ACC112 (cell line): ENCODE results near the gene CDH4.
"Not testable (repeated sequence)": the region's sequence is repeated elsewhere in the genome, so short reads cannot be mapped to it uniquely, and the experiment has no call there.

Source experiments
- H2AFZ ChIP-seq: fragments of 200-600 bp; sonication (generic); one replicate; pipeline ENCODE4 v1.6.0; 2017; ENCODE audit warnings: antibody characterized with exemption, low read length; ENCODE audit not compliant: unreplicated experiment
- H3K27ac ChIP-seq: fragments of 200-600 bp; sonication (generic); 2 replicates; pipeline ENCODE4 v1.5.1; 2014; ENCODE audit warnings: low read depth, mild to moderate bottlenecking, antibody characterized with exemption, low read length, moderate library complexity
- H3K27me3 ChIP-seq: fragments of 200-600 bp; sonication (generic); 2 replicates; pipeline ENCODE4 v1.6.1; 2014; ENCODE audit warnings: mild to moderate bottlenecking, antibody characterized with exemption, low read length, moderate library complexity, mixed read lengths; ENCODE audit not compliant: insufficient read depth
- H3K36me3 ChIP-seq: fragments of 200-600 bp; sonication (generic); 2 replicates; pipeline ENCODE4 v1.6.1; 2016; ENCODE audit warnings: mild to moderate bottlenecking, antibody characterized with exemption, low read length, moderate library complexity, mixed read lengths; ENCODE audit not compliant: insufficient read depth
- H3K4me1 ChIP-seq: fragments of 200-600 bp; sonication (generic); one replicate; pipeline ENCODE4 v1.6.1; 2016; ENCODE audit warnings: low read length, mixed read lengths; ENCODE audit not compliant: insufficient read depth, unreplicated experiment, control insufficient read depth
- H3K4me3 ChIP-seq: fragments of 200-600 bp; sonication (generic); 2 replicates; pipeline ENCODE4 v1.5.1; 2014; ENCODE audit warnings: mild to moderate bottlenecking, low read depth, low read length
- H3K79me2 ChIP-seq: fragments of 200-600 bp; sonication (generic); one replicate; pipeline ENCODE4 v1.6.0; 2016; ENCODE audit warnings: low read length; ENCODE audit not compliant: control insufficient read depth, unreplicated experiment, insufficient read depth

Gene CDH4

GRCh38 chr20:61448386-61448785 is 196.3 kb downstream of the CDH4 start:
- H3K27ac ChIP-seq: no peak overlapping the region
- no peak overlapping the region for H3K4me3 ChIP-seq
- no peak overlapping the region for H2AFZ ChIP-seq
- no peaks in the 10 kb centered on the region for H3K79me2 ChIP-seq
- H3K4me1 ChIP-seq: peaks cover 11% of the 10 kb centered on the region
- H3K36me3 ChIP-seq: no peaks in the 10 kb centered on the region
- H3K27me3 ChIP-seq: no peaks in the 10 kb centered on the region

- no peak overlapping the region for H3K4me3 ChIP-seq
- H3K27ac ChIP-seq: no peak overlapping the region
- peaks cover 11% of the 10 kb centered on the region for H3K4me1 ChIP-seq
- no peaks in the 10 kb centered on the region for H3K79me2 ChIP-seq
- H3K27me3 ChIP-seq: no peaks in the 10 kb centered on the region
- no peak overlapping the region for H2AFZ ChIP-seq
- H3K36me3 ChIP-seq: no peaks in the 10 kb centered on the region
Measured at GRCh38 chr20:61449057-61449609, 197.1 kb downstream of the CDH4 start.

- no peaks in the 10 kb centered on the region for H3K27me3 ChIP-seq
- no peaks in the 10 kb centered on the region for H3K79me2 ChIP-seq
- H3K4me1 ChIP-seq: peaks cover 11% of the 10 kb centered on the region
- no peak overlapping the region for H2AFZ ChIP-seq
- H3K4me3 ChIP-seq: no peak overlapping the region
- no peak overlapping the region for H3K27ac ChIP-seq
- no peaks in the 10 kb centered on the region for H3K36me3 ChIP-seq
Measured at GRCh38 chr20:61449916-61450315, 197.9 kb downstream of the CDH4 start.

GRCh38 chr20:61450549-61450948 is 198.5 kb downstream of the CDH4 start:
- Histone ChIP-seq H3K4me1 (peaks cover 11% of the 10 kb centered on the region), H3K4me3 (no peak overlapping the region), H3K79me2 (no peaks in the 10 kb centered on the region), H3K36me3 (no peaks in the 10 kb centered on the region), H3K27me3 (no peaks in the 10 kb centered on the region), H2AFZ (no peak overlapping the region), H3K27ac (no peak overlapping the region)

- H3K4me1 ChIP-seq: peaks cover 11% of the 10 kb centered on the region
- H3K36me3 ChIP-seq: no peaks in the 10 kb centered on the region
- H2AFZ ChIP-seq: no peak overlapping the region
- H3K27me3 ChIP-seq: no peaks in the 10 kb centered on the region
- no peak overlapping the region for H3K4me3 ChIP-seq
- no peaks in the 10 kb centered on the region for H3K79me2 ChIP-seq
- H3K27ac ChIP-seq: no peak overlapping the region
Measured at GRCh38 chr20:61451009-61451408, 198.9 kb downstream of the CDH4 start.

GRCh38 chr20:61451953-61452352 is 199.9 kb downstream of the CDH4 start:
- Histone ChIP-seq H2AFZ (no peak overlapping the region), H3K4me1 (peaks cover 11% of the 10 kb centered on the region), H3K27me3 (no peaks in the 10 kb centered on the region)

GRCh38 chr20:61453219-61453618 is 201.2 kb downstream of the CDH4 start:
- Histone ChIP-seq H3K36me3 (no peaks in the 10 kb centered on the region), H3K79me2 (no peaks in the 10 kb centered on the region), H2AFZ (no peak overlapping the region), H3K27me3 (no peaks in the 10 kb centered on the region), H3K4me3 (no peak overlapping the region), H3K27ac (no peak overlapping the region), H3K4me1 (peaks cover 11% of the 10 kb centered on the region)

More at GRCh38 chr20:61451953-61452352, 199.9 kb downstream of the CDH4 start:
- H3K4me3 ChIP-seq: no peak overlapping the region
- no peaks in the 10 kb centered on the region for H3K79me2 ChIP-seq
- H3K27ac ChIP-seq: no peak overlapping the region
- no peaks in the 10 kb centered on the region for H3K36me3 ChIP-seq

- not testable (repeated sequence) for H3K79me2 ChIP-seq, H3K27me3 ChIP-seq, H3K36me3 ChIP-seq, H2AFZ ChIP-seq, H3K27ac ChIP-seq, H3K4me3 ChIP-seq
- H3K4me1 ChIP-seq: peaks cover 11% of the 10 kb centered on the region
Measured at GRCh38 chr20:61453623-61454022, 201.6 kb downstream of the CDH4 start.

- H3K4me3 ChIP-seq: no peak overlapping the region
- no peaks in the 10 kb centered on the region for H3K27me3 ChIP-seq
- peaks cover 11% of the 10 kb centered on the region for H3K4me1 ChIP-seq
- no peaks in the 10 kb centered on the region for H3K79me2 ChIP-seq
- no peak overlapping the region for H3K27ac ChIP-seq
- H3K36me3 ChIP-seq: no peaks in the 10 kb centered on the region
- no peak overlapping the region for H2AFZ ChIP-seq
Measured at GRCh38 chr20:61454053-61454452, 202.0 kb downstream of the CDH4 start.

GRCh38 chr20:61455508-61456215 is 203.6 kb downstream of the CDH4 start:
- H3K79me2 ChIP-seq: no peaks in the 10 kb centered on the region

GRCh38 chr20:61457725-61458124 is 205.7 kb downstream of the CDH4 start:
- Histone ChIP-seq H3K4me3 (no peak overlapping the region), H3K4me1 (no peaks in the 10 kb centered on the region), H3K79me2 (no peaks in the 10 kb centered on the region), H2AFZ (no peak overlapping the region), H3K27ac (no peak overlapping the region), H3K27me3 (no peaks in the 10 kb centered on the region), H3K36me3 (no peaks in the 10 kb centered on the region)

More at GRCh38 chr20:61455508-61456215, 203.6 kb downstream of the CDH4 start:
- Histone ChIP-seq H3K4me1 (no peaks in the 10 kb centered on the region), H3K36me3 (no peaks in the 10 kb centered on the region), H3K27me3 (no peaks in the 10 kb centered on the region), H3K4me3 (no peak overlapping the region), H2AFZ (no peak overlapping the region), H3K27ac (no peak overlapping the region)
